Activated CD8-positive, alpha-beta T cell treated with anti-CD3 and anti-CD28 coated beads for 36 hours (primary cell): ENCODE results near the gene MYT1. TPM values are rescaled to one million over a fixed set of nuclear protein-coding genes. Genes with fewer than 3 reads are reported as not detected.

Experiments used
- ATAC-seq: fragments of 200-7000 bp; cut with Tn5 transposase; one replicate; pipeline ENCODE4 v1.10.0; 2021; ENCODE audit warnings: mild to moderate bottlenecking, moderate library complexity
- CTCF ChIA-PET: fragments of 350-600 bp; sonication (Branson Sonifier 250); formaldehyde crosslinking; loops from one replicate; lab custom pipeline; 2021; ENCODE audit warnings: antibody characterized with exemption; lab: Charles Lee
- POLR2A ChIA-PET: fragments of 350-600 bp; sonication (Branson Sonifier 250); formaldehyde crosslinking; loops from one replicate; lab custom pipeline; 2021; ENCODE audit warnings: antibody characterized with exemption; lab: Charles Lee
- DNase-seq: peaks from one replicate; pipeline ENCODE4 v3.0.0-alpha.2; 2020
- H3K27ac Mint-ChIP-seq: one replicate; pipeline ENCODE4 v1.8.0; 2021; ENCODE audit warnings: mild to moderate bottlenecking, mixed read lengths
- H3K27me3 Mint-ChIP-seq: one replicate; pipeline ENCODE4 v1.8.0; 2021; ENCODE audit warnings: mixed read lengths
- H3K36me3 Mint-ChIP-seq: one replicate; pipeline ENCODE4 v1.8.0; 2021; ENCODE audit warnings: low read depth, mixed read lengths
- H3K4me1 Mint-ChIP-seq: one replicate; pipeline ENCODE4 v1.8.0; 2021; ENCODE audit warnings: low read depth, mixed read lengths
- H3K4me3 Mint-ChIP-seq: one replicate; pipeline ENCODE4 v1.8.0; 2021; ENCODE audit warnings: mild to moderate bottlenecking, moderate library complexity, mixed read lengths
- H3K9me3 Mint-ChIP-seq: one replicate; pipeline ENCODE4 v1.8.0; 2021; ENCODE audit warnings: mixed read lengths
- CTCF ChIP-seq: fragments of 200-600 bp; IDR thresholded peaks from one replicate; pipeline ENCODE4 v1.8.0; 2022; ENCODE audit warnings: antibody characterized with exemption, mild to moderate bottlenecking
- intact Hi-C: fragments of 100-400 bp; cut with micrococcal nuclease; formaldehyde crosslinking; loops from one replicate; pipeline ENCODE4 v1.10.0; 2022
- total RNA-seq, 2 experiments: library from RNA; stranded (reverse); gene quantifications; one replicate each; pipeline ENCODE4 v1.2.3, GENCODE V29; 2021

The MYT1 gene
- total RNA-seq, 2 experiments from 2014 or later = not detected

GRCh38 chr20:64160526-64161355, 3.5 kb upstream of the MYT1 start:
- POLR2A ChIA-PET = no interaction called here
- H3K27me3 Mint-ChIP-seq = peaks cover 47% of the 10 kb centered on the region

GRCh38 chr20:64161356-64162238, 2.7 kb upstream of the MYT1 start:
- ChIA-PET CTCF (interaction anchor here (0.9 kb wide), 1 partner anchor 16 kb away, joined by 4 read pairs; no protein-coding TSS in a partner anchor), POLR2A (no interaction called here)
- Mint-ChIP-seq H3K9me3 (no peaks in the 10 kb centered on the region), H3K27ac (no peak overlapping the region), H3K4me3 (no peak overlapping the region), H3K27me3 (peaks cover 47% of the 10 kb centered on the region), H3K36me3 (no peaks in the 10 kb centered on the region), H3K4me1 (peaks cover 2% of the 10 kb centered on the region)
- intact Hi-C loops = no loop called here
- ATAC-seq (peak; percentile 75), DNase-seq (peak; percentile 52)
- no peak for TF ChIP-seq CTCF

More at GRCh38 chr20:64160526-64161355, 3.5 kb upstream of the MYT1 start:
- TF ChIP-seq CTCF = no peak
- Mint-ChIP-seq H3K9me3 (no peaks in the 10 kb centered on the region), H3K36me3 (no peaks in the 10 kb centered on the region), H3K4me3 (no peak overlapping the region), H3K4me1 (peaks cover 2% of the 10 kb centered on the region), H3K27ac (no peak overlapping the region)
- intact Hi-C loops = no loop called here
- CTCF ChIA-PET = no interaction called here
- DNase-seq (no peak), ATAC-seq (no peak)

GRCh38 chr20:64162239-64162910, 1.9 kb upstream of the MYT1 start:
- Mint-ChIP-seq H3K4me1 (peaks cover 2% of the 10 kb centered on the region), H3K9me3 (no peaks in the 10 kb centered on the region), H3K27me3 (peaks cover 48% of the 10 kb centered on the region), H3K27ac (no peak overlapping the region), H3K36me3 (no peaks in the 10 kb centered on the region), H3K4me3 (no peak overlapping the region)
- POLR2A ChIA-PET = no interaction called here
- intact Hi-C loops = no loop called here
- DNase-seq (no peak), ATAC-seq (no peak)
- CTCF ChIA-PET = interaction anchor here (0.9 kb wide), 1 partner anchor 17 kb away, joined by 4 read pairs; no protein-coding TSS in a partner anchor
- TF ChIP-seq CTCF = no peak

GRCh38 chr20:64163776-64164122, 503 bp upstream of the MYT1 start:
- POLR2A ChIA-PET = no interaction called here
- H3K36me3 Mint-ChIP-seq = no peaks in the 10 kb centered on the region

More at GRCh38 chr20:64163776-64164122, 503 bp upstream of the MYT1 start:
- no peak for ATAC-seq
- CTCF ChIA-PET = no interaction called here
- TF ChIP-seq CTCF = no peak
- Mint-ChIP-seq H3K4me1 (peaks cover 2% of the 10 kb centered on the region), H3K27ac (no peak overlapping the region), H3K27me3 (peaks cover 52% of the 10 kb centered on the region), H3K9me3 (no peaks in the 10 kb centered on the region), H3K4me3 (no peak overlapping the region)
- intact Hi-C loops = no loop called here
- DNase-seq = no peak
